ENCODE results near the gene IGSF10.

The IGSF10 gene

DNA sequence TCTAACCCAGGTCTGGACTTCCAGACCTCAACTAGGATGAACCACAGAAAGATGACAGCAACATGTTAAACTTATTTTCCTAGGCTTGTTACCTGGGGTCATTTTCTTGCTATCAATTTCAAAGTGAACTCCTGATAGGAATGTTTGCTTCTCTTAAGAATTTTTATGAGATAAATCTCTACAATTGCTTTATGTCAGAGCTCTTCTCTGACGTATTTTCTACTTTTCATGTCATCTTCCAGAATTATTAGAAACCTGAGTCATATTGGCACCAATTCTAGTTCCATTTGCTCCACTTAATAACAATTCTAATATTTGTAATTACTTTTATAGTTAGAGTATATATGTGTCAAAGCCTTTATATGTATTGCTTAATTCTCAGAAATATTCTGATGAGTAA lies 2.1 kb upstream of the IGSF10 start:
- no peak for DNase-seq

DNA sequence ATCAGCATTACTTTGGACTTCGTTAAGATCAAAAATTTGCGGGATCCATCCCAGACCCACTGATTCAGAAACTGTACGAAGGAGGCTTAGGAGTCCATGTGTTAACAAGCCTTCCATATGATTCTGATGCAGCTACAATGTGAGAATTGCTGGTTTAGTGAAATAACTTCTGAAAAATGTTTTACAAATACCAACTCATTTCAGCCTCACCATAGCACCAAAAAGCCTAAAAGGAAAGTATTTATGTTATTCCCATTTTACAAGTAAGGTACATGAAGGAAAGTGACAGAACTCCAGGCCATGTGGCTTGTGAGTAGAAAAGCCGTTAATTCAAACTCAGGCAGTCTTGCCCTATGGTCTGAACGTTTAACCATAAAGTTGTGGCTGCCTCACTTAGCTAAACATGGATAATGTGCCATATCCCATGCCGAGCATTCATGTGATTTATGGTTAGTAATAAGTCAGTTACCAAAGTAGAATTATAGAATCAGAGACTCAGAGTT lies 1.5 kb upstream of the IGSF10 start:
- no peak for DNase-seq

DNA sequence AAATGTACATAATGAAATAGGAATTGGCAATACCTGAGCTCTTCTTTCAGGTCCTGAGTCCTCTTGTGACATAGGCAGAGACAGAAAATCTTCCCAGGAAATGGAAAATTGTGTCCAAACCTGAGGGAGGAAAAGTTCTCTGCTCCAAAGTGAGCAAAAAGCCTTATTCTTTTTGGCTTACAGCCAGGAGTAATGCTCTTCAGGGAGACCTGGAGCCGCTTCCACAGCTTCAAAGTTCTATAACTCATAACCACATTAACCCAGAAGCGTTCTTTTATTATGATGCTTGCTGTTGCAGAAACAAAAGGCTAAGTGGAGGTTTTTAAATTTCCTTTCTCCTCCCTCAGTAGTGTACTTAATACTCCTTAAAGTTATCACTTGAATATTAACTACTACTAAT lies 633 bp downstream of the IGSF10 start:
- DNase-seq: no peak

DNA sequence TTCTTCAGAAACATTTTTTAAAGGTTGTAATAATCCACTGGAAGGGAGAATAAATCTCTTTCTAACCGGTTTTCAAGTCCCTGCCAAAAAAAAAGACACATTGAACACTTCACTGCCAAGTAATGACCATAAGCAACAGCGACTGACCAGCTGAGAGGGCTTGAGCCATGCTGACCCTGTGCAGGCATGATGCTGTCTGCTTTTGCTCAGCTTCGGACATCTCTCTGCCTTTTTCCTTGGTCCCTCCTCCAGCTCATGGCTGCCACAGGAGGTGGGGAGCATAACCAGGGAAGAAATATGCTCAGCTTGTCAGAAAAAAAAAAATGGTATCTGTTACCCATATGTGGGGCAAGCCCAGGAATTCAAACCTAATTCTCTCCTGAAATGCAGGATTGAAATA lies 1.5 kb downstream of the IGSF10 start:
- no peak for DNase-seq

DNA sequence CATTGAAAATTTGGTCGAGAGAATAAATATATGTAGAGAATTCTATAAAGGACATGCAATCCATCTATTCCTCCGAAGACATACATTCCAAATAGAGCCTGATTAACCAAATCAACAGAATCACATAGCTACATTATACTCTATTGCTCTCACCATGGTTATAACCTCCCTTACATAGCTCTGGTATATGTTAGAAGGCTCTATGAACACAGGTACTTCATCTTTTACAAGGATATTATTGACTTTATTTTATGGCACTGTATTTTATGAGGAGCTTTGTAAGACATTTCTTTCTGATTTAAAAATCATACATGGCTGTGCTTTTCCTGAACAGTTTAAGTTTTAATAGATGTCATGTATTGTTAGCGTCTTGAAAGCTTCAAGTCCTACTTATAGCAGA lies 4.8 kb downstream of the IGSF10 start:
- no peak for DNase-seq

DNA sequence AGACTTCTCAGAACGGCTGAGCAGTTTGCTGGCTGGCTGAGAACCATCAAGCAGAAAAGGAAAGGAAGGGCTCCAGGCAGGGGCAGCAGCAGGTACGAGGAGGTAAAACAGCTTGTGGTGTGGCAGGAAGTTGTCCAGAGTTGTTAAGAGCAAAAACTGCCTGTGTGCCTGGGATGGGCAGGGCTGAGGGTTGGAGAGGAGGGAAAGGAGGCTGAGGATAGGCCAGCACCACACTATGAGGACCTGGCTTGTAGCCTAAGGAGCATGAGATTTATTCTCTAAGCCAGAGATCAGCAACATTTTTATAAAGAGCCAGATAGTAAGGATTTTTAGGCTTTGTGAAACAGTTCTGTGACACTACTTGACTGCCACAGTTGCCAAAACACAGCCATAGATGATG lies 8.0 kb downstream of the IGSF10 start:
- no peak for DNase-seq

DNA sequence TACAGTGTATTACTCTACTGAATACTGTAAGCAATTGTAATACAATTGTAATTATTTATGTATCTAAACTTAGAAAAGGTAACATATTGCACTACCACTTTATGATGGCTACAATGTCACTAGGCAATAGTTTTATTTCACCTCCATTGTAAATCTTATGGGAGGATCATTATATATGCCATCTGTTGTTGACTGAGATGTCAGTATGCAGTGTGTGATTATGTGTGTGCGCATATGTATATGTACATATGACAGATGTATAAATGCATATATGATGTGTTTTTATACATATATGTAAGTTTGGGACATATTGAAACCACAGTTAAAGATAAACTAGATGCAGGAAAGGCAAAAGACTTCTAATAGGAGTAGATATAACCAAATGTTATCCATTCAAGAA lies 8.5 kb downstream of the IGSF10 start:
- DNase-seq: no peak

DNA sequence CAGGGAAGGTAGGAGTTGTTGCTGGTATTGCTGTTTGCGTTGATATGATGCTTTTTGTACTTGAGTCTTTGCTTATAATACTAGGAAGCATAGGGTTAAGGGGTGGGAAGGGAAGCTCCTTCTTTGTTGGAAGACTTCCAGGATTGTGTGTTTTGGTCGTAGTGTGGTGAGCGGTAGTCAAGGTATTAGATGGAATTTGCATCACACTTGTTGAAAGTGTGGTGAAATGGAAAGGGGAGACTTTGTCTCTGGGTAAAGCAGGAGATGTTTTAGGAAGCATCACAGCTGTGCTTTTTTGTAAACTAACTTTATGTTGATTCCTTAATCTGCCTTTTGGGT lies 14.9 kb downstream of the IGSF10 start:
- DNase-seq: no peak

DNA sequence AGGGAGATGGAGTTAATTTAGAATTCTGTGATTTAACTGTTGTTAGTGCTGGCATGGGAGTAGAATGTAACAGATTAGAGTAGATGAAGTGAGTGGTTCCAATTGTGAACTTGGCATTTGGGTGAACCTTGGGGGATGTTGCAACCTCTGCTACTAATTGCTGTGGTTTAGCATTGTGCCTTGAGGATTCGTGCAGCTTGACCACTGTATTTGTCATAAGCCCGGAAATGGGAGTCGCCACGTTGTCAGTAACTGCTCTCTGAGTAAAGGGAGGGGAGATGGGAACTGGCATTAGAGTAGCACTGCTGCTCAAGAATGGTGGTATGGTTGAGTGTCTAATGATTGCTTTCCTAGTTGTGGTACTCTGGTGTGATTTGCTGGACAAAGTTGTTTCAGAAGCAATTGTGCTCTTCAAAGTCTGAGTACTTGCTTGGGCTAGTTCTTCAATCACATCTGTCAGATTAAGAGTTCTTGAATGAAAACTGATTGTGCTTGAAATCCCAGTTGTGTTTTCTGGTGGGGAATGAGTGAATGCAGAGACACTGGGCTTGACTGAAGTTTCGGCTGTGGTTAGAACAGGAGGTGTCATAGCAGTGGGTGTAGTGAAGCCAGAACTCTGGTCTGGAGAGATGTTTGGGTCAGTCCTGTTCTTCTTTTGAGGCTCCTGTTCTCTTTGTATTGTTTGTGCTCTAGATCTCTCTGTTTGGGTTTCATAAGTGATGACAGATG lies 15.4 kb downstream of the IGSF10 start:
- DNase-seq: peak; percentile 48 to 64 (median 56)

DNA sequence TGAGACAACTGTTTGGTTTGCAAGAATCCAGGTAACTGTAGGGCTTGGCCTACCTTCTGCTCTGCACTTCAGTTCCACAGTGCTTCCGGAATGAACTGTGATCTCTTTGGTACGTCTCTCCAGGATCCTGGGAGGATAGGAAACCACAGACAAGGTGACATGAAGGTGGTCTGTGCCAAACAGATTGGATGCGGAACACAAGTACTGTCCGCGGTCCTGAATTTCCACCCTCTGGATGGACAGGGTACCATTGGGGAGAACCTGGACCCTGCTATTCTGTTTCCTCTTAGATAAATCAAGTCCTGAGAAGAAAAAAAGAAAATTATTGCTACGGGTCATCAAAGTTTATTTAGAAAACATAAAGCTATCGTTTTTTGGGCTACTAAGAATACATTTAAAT lies 17.3 kb downstream of the IGSF10 start:
- DNase-seq: no peak

DNA sequence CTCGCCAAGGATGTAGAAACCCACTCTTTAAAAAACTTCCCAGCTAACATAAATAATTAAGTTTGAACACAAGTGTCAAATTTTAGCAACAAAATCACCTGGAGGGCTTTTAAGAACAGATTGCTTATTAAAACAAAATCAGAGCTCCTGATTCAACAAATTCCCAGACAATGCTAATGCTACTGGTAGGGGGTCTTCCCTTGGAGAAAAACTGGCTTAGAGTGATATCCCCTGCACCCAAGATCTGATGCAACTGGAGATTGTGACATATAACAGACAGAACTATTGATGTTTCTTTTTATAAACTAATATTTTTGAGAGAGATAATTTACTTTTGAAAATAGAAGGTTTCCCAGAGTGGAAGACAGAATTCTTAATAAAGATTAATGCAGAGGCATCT lies 19.9 kb downstream of the IGSF10 start:
- DNase-seq: no peak

DNA sequence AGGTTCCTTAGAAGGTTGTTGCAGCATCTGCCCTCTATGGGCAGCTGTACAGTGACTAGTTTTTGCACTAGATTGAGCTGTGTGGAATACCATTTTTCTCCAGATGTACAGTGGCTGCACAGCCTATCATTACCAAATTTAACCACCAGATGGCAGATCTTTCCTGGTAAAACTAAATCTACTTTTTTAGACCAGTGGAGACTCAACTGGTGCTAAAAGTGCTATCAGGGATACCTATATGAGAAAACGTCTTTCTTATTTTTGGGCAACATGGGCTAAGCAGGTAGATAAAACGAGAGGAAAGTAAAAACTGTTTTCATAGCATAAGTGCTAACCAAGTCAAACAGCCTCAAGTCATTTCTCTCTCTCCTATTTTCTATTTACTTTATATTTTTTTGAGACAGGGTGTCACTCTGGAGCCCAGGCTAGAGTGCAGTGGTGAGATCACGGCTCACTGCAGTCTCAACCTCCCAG lies 21.2 kb downstream of the IGSF10 start:
- peak; percentile 72 to 83 (median 76) for DNase-seq

DNA sequence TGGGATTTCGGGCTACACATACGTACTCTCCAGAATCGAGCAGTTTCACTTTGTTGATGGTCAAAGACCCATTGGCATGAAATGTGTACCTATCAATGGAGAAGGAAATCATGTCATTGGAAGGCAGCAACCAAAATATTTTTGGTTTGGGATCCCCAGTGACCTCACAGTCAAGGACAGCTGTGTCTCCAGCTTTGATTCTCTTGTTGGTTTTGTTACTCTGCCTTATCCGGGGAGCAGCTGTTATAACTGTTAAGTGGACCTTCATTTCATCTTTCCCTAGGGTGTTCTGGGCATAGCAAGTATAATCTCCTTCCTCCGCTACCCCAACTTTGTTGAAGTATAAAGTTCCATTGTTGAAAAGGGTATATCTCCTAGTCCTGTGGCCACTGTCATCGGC lies 23.0 kb downstream of the IGSF10 start:
- no peak for DNase-seq

DNA sequence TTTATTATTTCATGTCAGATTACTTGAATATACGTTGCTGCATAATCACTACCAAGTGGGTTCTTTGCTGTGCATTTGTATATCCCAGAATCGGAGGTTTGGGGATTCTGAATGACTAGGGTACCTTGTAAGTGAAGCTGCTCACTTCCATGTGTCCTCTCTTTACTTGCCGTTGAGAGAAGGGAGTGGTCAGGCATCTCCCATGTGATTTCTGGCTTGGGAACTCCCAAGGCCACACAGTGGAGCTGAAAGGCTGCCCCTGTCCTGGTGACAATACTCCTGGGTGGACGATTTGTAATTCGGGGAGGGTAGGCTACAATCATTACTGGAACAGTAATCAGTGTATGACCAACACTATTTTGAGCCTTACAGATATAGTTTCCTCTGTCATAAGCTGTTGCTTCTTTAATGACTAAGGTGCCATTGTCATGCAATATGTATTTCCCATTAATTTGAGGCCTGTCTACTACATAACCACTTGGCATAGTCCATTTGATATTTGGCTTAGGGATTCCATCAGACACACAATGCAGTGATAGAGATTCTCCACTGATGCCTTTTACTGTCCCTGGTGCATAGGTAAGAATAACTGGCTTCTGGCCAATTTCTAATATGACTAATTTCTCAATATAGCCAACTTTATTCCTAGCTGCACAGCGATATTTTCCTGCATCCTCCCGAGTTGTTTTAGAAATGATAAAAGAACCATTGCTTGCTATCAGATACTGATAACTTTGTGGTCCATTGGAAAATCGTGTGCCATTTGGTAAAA lies 24.0 kb downstream of the IGSF10 start:
- no peak for DNase-seq

DNA sequence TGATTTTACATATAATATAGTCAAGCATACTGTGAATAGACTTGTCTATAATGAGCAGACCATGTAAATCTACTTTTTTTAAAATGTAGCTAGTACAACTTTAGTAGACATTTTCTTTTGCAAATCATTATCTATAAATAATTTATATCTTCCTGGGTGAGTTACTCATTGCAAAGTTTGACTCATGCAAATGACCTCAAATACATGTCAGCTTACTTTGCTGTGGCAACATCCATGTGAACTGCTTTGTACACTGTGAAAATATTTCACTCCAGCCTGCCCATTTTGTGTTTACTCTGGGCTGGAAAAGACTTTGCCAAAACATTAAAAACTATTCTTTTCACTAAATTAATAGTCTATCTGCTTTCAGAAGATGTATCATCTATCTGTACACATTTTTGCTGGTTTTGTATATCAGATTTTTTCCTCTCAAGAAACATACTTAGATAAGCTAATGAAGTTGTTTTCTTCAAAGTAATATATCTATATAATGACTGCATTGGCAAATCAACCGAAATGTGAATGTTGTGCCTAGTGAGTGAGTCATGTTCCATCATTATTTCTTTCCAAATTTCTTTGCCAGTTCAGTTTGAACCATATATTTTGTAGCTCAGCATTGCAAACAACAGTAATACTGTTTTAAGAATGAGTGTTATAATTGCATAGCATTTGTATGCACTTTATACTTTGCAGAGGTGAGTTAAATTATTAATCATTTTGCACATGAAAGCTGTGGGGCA lies 26.5 kb downstream of the IGSF10 start:
- DNase-seq: peak; percentile 18 to 65 (median 28)

DNA sequence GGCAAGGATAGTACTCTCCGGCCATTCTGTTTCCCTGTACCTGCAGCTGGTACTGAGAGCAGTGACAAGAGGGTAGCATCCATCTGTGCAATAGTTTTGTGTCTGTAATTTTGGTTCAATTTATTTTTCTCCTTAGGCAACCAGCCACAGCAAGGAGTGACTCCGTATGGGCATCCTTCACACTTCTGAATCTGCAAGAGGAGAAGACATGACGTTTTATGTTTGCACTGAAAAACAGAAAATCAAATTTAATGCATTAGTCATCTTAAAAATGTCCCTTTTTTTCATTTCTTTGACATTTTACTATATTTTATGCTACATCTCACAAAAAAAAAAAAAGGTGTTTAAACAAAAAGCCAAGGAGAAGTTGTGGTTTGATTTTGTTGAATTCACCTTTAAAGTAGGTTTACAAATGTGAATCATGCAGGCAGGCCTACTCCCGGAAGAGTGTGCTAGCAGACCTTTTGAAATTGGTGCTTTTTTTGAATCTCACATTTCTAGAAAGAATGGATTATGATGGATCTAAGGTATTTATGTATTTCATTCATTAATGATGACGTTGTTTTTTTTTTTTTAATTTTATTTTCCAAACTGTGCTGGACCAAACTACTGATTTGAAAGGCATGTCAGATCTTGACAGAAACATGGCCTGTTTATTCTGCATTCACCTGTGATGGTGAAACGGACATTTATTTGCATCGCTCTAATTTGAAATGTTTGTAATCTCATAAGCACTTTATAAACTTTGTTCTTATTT lies 28.1 kb downstream of the IGSF10 start:
- no peak for DNase-seq

DNA sequence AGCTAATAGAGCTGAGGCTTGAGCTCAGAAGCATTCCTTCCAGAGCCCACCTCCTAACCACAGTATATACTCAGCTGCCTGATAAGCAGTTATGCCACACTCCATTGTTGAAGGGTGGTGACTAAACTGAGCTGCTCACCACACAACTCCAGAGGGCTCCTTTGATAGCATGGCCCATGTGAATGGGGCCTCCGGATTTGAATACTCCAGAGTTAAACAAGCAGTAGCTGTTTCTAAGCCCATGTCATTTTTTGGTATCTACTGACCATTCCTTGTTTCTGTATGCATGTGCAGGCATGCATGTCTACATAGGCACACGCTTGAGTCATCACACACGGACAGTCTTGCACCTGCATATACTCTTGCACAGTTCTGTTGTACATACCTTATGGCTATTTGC lies 28.9 kb downstream of the IGSF10 start:
- DNase-seq: peak in 3 of 4 experiments; percentile 22 to 39 (median 36)

DNA sequence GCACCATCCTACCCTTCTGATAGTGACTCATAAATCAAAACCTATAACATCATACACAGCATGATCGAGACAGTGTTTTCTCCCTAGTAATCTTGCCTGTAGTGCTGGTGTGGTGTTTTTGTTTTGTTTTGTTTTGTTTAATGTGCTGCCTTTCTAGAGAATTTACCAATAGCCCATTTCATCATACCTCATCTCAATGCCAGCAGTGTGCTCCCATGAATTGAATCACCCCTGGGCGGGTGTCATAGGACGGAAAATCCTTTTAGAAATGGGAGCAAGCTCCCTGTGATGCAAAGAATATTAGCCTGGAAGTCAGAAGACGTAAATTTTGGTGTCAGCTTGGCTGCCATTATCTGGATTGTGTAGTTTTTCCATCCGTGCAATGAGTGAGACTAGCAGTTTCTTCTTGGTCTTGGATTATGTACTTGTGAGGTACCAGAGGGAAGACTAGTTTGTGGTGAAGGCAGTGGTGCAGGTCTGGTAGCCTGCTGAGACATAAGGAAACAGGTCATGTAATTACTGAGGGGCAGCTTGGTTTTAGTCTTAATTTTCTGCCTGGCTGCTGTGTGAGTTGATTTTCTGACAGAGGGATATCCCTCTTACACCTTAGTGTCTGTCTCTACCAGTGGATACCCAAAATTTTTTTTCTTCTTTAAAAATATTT lies 29.9 kb downstream of the IGSF10 start:
- DNase-seq: no peak

DNA sequence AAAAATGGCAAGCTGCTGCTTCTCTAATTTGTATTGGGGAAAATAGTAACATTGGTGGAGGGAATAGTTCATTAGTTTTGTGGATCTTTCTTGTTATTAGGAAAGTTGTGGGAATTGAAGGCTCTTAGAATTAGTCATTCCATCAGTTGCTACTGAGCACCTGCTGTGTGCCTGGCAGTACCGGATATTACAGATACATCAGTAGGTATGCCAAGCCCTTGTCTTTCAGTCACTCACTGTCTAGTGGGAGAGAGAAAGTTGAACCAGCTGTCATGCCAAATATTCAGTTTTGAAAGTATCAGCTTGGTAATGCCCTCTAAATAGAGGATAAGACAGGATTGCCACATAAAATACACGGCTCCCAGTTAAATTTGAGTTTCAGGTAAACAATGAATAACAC lies 32.5 kb downstream of the IGSF10 start:
- no peak for DNase-seq

DNA sequence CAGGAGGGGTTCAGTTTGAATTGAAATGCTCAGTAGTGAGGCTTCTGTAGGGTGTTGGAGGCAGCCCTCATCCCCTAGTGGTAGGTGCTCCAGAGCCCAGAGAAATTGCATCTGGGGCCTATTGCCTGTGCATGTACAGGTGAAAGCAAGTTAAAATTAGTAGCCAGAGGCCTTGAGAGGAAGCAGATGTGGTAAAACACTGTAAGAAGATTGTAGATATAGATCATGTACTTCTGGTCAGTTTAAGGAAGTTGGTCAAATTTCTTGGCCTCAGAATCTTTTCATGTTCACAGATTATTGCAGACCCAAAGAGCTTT lies 34.6 kb downstream of the IGSF10 start:
- peak in 2 of 4 experiments; percentile 19 for DNase-seq

DNA sequence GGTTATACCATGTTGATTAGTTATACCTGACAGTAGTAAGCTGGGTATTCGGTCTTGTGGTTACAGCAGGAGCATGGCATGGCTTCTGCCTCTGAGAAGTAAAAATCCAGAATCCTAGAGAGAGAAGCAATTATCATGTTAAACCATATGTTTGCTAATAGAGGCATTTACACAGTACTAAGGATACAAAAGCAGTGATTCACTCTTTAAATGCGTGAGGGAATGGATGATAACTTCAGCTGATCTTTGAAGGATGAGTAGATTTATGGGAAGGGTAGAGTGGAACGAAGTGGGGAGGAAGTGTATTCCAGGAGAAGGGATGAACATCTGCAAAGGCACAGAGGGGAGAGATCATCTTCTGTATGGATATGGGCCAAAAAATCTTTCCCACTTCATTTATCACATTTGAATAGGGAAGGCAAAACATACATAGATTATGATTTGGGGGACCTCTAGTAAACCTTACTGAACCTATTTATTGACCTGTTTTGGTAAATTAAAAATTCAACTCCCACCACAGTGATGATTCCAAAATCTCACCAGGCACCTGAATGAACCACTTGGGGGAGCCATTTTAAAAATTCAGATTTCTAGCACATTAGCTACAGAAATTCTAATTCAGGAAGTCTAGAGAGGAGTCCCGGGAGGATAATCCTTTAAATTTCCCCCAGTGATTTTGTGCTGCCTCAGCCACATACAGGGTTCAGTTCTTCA lies 35.1 kb downstream of the IGSF10 start:
- DNase-seq: no peak

DNA sequence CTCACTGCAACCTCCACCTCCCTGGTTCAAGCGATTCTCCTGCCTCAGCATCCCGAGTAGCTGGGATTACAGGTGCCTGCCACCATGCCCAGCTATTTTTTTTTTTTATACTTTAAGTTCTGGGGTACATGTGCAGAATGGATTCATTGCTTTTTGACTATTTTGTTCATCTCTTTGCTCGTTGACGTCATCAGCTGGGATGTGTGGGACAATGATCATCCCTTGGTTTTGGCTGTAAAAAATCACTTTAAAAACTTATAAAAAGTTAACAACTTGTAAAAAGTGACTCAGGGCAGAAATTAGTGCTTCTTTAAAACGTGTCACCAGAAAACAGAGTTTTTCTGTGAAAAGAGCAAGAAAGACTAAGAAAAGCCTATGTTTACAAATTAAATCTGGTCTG lies 37.8 kb downstream of the IGSF10 start:
- DNase-seq: no peak

Data from suppressor macrophage (primary cell).